ENCODE results near the gene OAF.

DNA sequence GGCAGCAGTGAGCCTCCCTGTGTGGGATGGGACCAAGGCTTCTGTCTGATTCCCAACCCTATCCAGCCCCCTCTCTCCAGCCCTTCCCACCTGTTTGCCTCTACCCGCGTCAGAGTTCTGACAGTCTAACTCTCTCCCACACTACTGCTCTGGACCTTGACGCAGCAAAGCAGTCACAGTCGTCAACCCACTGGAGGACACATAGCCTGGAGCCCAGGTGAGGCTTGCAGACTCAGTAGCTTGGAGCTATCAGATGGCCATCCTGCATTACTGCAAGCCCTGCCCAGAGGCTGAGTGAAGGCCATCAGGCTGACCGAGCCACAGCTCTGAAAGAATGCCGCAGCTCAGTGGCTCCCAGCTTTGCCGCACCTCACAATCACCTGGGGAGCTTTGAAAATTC is 3.7 kb downstream of the OAF start:
- TF ChIP-seq LEF1 (IDR thresholded peaks at IDR 0.05; ENCODE audit: borderline replicate concordance) (no peak), SP1 (IDR thresholded peaks at IDR 0.05) (no peak), ELF4 (IDR thresholded peaks at IDR 0.05) (no peak), SUZ12 (IDR thresholded peaks at IDR 0.05) (no peak), FOXK2 (IDR thresholded peaks at IDR 0.05) (no peak), HDGF (IDR thresholded peaks at IDR 0.05; ENCODE audit: borderline replicate concordance) (no peak), FOXM1 (IDR thresholded peaks at IDR 0.05; ENCODE audit: borderline replicate concordance) (no peak), PKNOX1 (IDR thresholded peaks at IDR 0.05) (no peak), BHLHE40 (IDR thresholded peaks at IDR 0.05; ENCODE audit: borderline replicate concordance) (no peak), L3MBTL2 (conservative IDR thresholded peaks at IDR 0.05) (no peak), TARDBP (IDR thresholded peaks at IDR 0.05) (no peak), ARNT (IDR thresholded peaks at IDR 0.05) (no peak), FOXA1 (IDR thresholded peaks at IDR 0.05) (no peak)
